ENCODE measurements around the gene TRIM62.
"Not testable (repeated sequence)": the region's sequence is repeated elsewhere in the genome, so short reads cannot be mapped to it uniquely, and the experiment has no call there.

The TRIM62 gene

DNA sequence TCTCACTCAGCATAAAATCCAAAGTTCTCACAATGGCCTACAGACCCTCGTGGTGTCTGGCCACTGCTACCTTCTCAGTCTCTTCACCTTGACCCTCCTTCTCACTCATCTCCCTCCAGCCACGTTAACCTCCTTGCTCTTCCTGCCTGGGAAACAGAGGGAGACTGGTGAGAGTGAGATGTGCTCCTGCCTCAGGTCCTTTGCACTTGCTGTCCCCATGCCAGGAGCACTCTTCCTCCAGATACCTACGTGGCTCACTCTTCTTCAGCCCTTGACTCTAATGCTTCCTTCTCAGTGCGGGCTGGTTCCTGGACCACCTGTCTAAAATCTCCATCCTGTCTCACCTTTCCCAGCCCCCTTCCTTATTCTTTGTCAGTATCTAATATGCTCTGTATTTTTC lies 24.7 kb downstream of the TRIM62 start:
- no peak for DNase-seq

DNA sequence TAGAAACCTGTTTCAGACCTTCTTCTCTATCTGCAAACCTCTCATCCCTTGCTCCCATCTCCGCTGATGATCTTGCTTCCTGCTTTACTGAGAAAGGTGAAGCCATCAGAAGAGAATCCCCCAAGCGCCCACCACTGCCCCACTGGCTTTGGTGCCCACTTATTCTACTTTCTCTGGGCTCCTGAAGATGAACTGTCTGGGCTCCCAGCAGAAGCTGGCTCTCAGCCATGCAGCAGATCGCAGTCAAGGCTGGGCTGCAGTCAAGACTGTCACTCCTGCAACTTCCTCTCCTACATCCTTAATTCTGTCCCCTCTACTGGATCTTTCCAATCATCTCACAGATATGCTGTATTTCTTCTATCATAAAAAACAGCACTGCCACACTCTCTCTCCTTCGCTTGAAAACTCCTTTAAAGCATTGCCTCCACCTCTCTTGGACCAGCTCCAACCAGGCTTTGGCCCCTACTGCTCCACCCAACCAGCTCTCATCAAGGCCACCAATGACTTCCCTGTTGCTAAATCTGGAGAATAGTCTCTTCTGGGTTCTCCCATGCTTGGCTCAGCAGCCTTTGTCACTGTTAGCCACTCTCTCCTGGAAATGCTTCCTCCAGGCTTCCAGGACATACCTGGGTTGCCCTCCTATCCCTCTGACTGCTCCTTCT lies 25.8 kb downstream of the TRIM62 start:
- DNase-seq, result no peak

DNA sequence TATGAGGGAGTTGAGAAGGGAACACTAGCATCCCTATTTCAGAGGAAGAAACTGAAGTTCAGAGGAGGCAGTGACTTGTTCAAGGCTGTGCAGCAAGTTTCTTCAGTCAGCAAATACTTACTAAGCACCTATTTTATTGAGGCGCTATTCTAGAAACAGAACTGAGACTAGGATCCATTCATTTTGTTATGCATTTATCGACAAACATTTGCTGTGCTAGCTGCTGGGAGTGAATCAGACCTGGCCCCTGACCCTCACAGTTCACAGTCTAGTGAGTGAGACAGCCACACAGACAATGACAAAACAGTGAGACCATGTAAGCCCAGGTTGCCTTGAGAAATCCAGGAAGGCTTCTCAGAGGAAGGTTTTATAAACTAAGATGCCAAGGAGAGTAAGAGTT lies 28.2 kb downstream of the TRIM62 start:
- no peak for DNase-seq

DNA sequence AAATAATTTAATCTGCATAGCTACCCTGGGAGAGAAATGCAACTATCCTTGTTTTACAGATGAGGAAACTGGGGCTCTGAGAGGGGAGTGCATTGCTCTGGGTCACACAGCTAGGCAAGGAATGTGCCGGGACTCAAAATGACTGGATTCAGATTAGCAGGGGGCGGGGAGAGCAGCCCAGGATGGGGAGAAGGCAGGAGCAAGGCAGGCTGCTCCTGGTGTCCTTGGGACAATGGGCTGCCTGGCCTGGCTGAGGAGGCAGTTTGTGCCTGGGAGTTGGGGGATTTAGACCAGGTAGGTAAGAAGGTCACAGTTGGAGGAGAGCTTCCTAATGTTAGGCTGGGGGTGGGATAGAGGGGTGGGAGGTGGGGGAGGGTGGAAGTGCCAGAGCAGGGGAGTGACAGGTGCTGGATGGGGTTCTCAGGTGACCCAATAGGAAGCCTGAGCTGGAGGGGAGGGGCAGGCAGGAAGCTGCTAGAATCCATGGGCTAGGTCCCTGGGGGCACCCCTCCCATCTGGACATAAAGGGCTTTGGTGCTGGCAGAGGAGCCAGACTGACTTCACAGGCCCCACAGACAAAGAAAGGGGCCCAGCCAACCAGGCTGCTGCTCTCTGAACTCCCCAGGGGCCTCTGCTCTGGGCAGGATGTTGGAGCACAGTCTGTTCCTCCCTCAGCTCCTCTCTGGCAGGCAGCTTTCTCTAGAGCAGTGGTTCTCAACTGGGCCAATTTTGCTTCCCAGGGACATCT lies 29.0 kb downstream of the TRIM62 start:
- no peak for DNase-seq

DNA sequence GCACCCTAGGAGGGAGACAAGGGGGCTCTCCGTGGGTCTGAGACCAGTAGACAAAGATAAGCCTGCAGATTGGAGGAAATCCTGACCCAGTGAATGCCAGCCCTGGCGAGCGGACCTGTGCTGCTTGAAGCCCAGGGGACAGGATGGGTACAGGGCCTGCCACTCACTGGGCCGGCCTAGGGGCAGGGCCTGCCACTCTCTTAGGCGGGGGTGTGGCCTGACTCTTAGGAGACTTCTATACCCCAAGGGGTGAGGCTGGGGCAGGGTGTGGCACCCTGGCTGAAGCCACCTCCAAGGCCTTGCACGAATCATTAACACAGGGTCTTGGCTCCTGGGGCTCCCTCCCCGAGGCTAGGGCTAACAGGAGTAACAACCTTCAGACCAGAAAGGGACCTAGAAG lies 30.7 kb downstream of the TRIM62 start:
- DNase-seq, result no peak

DNA sequence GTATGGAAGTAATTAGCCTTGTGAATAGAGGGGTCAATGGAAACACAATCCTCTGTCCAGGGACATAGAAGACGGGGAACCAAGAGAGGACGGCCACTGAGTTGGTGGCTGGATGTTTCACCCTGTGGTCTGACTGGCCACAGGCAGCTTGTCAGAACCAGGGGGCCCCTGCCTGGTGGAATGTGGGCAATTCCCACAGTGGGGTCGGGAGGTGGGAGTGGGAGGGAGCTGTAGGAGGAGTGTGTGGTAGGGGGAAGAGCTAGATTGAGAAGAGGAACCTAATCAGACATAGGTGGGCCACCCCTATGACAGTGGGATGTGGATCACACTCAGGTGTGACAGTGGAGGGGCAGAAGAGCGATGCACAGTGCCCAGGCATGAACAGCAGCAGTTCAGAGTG lies 31.3 kb downstream of the TRIM62 start:
- no peak for DNase-seq

DNA sequence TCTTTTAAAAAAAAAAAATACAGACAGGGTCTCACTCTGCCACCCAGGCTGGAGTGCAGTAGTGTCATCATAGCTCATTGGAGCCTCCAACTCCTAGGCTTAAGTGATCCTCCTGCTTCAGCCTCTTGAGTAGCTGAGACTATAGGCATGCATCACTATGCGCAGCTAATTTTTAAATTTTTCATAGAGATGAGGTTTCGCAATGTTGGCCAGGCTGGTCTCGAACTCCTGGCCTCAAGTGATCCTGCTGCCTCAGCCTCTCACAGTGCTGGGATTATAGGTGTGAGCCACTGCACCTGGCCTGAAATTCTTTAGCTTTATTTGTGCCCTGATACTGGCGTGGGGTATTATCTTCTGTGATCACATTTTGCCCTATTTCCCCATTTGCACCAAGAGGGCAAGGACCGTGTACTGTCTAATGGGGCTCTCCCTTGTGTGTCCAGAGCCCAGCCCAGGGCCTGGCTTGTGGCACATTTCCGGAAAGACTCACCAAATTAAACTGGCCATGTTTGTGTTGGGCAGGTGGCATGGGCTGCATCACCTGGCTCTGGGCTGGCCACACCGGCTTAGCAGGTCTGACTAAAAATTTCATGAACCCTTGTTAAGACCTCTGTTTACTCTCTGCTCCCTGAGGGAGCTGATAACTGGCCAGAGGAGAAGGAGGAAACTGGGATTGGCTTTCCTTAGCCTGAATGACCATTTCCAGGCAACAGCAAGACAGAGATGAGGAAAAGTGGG lies 32.2 kb downstream of the TRIM62 start:
- DNase-seq, result no peak

DNA sequence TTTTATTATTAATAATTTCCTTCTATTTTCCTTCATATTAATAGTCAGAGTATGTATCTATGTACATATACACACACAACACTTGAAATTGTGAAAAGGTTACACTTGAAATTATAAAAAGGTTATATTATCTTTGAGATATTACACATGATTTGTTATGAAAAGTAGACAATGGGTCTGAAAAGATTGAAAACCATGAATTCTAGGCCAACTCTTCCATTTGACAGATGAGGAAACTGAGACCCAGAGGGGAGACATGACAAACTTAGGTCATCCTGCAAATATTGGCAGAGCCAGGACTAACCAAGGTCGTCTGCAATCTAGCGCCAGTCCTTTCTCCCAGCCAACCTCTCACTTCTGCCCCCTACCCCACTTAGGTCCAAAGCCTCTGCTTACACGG lies 33.2 kb downstream of the TRIM62 start:
- no peak for DNase-seq

DNA sequence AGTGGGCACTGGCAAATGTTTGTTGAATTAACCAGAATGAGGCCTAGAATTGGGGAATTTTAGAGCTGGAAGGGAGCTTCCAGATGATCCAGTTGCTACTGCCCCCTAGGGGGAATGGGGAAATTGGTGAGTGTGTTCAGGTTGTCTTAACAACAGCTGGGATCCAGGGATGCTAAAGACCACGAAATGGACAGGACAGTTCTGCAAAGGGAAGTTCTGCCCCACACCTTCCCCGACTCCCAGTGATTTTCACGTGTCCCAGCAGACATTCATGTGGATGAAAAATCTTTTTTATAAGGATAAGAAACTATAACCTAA lies 33.9 kb downstream of the TRIM62 start:
- no peak for DNase-seq

DNA sequence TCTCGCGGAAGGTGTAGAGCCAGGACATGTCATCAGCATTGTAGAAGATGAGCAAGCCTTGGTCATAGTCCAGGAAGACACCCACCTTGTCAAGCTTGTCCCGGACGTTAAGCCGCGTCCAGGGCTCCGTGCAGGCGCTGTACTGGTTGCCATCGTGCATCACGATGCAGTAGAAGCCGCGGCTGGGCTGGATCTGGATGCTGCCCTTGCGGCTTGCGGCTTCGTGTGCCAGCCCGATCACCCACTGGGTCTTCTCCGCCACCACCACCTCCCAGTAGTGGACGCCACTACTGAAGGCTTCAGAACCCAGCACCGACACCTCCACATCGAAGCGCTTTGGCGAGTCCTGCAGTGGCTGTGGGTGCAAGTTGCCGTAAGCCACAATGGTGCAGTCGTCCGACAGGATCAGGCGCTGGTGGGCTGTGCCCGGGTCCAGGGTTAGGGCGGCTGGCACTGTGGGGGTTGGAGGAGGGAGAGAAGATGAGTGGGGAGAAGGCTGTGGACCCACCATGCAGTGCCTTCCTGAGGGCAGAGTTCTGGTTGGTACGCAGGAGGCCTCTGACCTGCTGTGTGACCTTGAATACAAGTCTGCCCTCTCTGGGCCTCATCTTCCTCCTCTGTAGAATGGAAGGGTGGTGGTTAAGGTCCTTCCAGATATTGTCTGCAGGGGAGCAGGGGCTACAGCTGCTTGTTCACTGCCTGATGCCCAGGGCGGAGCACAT lies 34.4 kb downstream of the TRIM62 start:
- no peak for DNase-seq

DNA sequence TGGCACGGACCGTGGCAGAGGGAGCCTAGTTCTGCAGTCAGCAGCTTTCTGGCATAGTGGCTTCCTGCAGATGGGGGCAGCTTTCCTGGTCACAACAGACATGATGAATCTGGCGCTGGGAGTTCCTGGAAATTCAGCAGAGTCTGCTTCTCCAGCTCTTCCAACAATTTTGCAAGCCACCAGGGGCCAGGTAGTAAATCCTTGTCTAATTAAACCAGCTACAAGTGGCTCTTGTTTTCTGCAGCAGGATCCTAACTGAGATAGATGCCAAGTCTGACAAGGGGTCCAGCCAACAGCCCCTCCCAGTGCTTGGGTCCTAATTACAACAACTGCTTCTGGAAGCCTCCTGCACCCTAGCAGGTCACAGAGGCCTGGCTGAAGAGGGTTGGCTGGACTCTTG lies 35.8 kb downstream of the TRIM62 start:
- DNase-seq, result no peak

DNA sequence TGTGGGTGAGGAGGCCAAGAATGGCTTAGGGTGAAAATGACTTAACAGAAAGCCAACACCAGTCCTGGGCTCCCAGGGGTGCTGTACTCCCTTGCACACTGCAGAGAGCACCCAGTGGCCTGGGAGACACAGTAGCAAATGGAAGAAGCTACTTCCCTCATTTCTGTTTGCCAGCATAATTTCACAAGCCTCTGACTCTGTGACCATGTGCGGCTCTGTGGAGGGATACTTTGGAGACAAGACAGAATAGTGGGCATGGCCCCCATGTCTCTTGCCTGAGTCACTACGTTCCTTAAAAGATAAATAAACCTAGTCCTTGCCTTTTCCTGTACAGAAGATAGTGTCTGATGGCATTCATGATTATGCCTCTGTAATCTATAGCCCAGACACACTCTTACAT lies 38.1 kb downstream of the TRIM62 start:
- DNase-seq, result no peak

DNA sequence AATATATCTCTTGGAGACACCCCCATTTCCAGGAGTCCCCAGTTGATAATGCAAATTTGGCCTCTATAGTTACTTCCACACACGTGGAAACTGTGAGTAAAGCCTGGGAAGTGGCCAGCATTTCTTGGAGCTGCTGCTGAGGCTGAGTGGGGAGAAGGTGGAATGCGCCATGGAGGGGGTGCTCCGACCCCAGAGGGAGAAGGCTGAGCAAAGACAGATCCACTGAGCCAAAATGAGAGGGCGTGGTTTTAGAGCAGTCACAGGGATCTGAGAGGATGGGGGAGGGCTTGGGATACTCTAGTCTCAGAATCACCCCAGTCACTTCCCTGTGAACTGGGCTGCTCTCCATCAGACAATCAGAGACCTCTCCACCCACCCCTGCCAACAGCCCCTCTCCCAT lies 38.7 kb downstream of the TRIM62 start:
- DNase-seq, result no peak

DNA sequence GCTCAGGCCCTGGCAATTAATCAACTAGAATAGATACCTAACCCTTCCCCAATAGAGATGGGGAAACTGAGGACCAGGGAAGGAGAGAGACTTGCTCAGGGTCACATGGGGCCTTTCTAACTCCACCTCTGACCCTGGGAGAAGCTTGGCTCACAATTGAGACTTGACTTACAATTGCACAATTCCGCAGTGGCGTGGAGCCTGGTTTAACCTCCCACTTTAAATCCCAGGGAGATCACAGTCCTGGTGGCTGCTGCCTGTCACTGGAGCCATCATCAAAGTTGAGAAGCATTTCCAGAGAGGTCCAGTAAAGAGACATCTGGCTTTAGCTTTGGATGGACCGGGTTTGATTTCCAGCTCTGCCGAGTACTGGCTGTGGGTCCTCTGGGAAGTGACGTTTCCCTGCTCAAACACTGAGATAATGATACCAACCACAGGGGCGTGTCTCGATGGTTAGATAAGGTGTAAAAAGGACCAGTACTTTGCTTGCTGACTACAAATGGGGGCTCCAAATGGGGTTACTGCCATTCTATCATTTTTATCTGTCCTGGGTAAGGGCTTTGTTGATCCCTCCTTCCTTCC lies 39.3 kb downstream of the TRIM62 start:
- no peak for DNase-seq

DNA sequence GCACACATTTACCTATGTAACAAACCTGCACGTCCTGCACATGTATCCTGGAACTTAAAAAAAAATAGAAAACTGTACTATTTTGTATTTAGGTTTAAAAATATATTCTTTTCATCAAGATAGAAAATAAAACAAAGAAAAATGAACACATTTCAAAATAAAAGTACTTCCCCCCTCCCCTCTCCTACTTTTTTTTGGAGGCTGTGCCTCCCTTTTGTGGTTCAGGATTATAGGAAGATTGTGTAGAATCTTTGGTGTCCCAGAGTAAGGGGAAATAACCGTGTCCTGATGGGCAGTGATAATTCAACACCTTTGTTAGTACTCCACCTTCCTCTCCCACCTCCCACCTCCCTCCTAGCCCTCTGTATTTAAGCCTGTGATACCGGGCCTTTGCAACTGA lies 40.1 kb downstream of the TRIM62 start:
- DNase-seq, result no peak

DNA sequence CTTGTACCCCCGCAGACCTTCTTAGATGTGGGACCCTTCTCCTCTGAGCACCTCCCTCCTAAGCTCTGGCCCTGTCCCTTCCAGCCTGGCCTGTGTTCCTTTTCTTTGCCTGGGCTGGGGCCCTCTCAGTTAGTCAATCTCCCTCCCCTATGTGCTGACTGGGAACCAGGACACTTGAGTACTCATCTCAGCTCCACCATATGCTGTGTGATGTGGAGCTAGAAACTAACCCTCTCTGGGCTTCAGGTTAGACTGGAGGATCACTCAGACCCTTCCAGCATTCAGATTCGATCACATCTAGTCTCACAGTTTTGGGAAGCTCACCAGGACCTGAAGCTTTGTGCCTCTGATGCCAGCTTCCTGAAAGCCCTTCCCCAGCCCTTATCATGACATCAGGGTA lies 40.6 kb downstream of the TRIM62 start:
- no peak for DNase-seq

DNA sequence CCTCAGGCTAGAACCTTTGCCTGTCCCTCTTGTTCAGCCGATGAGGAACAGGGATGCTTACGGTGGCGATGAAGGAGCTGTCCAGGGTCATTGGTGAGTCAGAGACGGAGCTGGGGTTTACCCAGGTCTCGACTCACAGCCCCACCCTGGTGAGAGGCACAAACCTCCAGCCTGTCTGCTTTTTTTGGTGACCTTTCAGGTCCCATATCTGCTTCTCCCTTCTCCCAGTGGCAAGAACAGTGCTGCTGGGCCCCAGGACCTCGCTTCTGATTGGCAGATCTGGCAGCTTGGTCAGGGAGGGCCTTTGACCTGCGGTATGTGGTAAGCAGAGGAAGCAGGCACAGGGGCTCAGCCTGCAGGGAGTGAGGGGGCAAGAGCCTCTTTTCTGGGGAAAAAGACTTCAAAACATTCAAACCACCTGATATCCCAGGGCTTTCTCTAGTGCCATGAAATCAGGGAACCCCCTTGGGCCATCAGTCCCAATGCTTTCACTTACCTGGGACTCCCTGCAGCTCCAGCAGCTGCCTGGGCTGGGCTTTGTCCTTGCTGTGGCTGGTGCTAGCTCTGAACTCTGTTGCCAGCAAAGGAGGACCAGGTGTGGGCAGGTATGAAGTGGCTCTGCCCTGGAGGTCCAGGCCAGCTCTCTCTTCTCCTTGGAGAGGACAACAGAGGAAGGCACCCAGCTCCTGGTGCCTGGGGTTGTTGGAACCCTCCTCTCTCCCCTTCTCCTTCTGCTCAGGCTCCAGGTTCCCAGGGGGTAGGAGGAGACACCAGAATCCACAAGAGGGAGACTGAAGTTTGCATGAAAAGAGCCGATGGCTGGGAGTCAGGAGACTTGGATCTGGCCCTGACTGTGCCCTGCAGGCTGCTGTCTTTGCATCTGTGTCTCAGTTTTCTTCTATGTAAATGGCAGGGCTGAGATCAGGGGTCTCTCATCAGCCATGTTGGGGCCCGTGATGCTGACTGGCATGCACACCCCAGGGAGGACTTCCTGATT lies 41.4 kb downstream of the TRIM62 start:
- DNase-seq, result no peak

DNA sequence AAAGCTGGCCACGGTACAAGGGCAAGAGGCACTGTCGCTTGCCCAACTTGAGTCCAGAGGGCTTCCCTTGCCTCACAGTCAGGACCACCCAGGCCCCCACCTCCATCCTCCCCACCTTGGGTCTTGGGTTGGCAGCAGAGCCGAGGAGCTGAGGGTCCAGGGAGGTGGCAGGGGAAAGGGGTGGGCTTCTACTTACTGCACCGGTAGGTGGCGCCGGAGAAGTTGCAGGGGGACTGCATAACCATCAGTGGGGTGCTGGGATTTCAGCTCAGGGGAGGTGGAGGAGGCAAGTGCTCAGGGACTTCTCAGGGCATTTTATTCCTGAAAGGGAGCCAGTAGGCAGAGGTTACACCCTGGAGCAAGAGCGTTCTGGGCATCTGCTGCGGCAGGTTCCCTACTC lies 44.0 kb downstream of the TRIM62 start:
- peak; percentile 11 for DNase-seq

DNA sequence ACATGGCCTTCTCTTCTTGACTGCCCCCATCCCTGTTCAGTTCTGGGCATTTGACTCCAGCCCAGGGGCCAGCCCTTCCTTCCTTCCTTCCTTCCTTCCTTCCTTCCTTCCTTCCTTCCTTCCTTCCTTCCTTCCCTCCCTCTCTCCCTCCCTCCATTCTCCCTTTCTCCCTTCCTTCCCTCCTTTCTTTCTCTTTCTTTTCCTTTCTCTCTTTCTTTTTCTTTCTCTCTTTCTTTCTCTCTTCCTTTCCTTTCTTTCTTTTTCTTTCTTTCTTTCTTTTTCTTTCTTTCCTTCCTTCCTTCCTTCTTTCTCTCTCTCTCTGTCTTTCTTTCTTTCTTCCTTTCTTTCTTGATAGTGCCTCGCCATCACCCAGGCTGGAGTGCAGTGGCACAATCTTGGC lies 45.8 kb downstream of the TRIM62 start:
- not testable (repeated sequence) for DNase-seq

DNA sequence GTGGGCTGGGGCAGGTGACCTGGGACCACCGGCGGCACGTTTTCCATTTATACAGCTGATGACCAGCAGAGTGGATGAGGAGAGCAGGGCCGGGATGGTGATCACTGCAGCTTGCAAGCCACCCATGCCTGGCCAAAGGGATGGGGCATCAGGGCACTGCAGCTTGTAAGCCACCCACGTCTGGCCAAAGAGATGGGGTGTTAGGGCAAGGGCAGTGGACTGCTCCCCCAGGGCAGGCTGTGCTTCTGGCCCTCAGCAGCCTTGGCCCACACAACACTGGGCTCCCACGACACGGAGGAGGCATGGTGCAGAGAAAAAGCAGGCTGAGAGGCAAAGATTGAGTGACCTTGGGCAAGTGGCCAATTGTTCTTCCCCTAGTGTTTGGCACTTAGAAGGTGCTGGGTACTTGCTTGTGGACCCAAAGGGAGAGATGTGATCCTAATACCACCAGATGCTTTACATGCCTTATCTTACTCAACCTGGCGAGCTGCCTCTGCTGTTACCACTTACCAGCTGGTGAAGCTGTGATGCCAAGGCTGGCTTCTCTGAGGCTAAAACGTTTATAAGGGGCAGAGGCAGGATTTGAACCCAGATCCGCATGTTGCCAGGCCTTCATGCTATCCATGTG lies 48.3 kb downstream of the TRIM62 start:
- no peak for DNase-seq

DNA sequence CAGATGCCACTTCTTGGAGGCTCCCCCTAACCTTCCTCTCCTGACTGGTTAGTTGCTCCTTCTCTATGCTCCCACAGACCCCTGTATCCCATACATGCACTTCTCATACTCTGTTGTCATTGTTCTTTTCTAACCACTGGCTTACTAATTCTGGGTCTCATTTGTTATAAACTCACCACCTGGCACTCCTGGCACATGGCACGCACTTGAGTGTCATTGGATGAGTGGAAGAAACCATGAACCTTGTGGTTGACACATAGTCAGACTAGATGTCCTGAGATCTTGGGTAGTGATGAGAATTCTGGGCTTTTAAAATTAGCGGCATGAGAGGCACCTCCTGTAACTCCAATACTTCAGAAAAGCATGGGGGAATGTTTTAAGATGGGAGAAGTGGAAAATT lies 49.3 kb downstream of the TRIM62 start:
- DNase-seq, result no peak

Measured in effector CD4-positive, alpha-beta T cell (primary cell).